SK-N-SH (cell line): ENCODE data around the gene PEX16. TPM values are rescaled to one million over a fixed set of nuclear protein-coding genes. Genes with fewer than 3 reads are reported as not detected.

Source experiments
- CTCF ChIA-PET: fragments of 300-600, 350-600 bp; formaldehyde crosslinking; extraction: SDS; loops from one replicate; lab custom pipeline; 2021; lab: Yijun Ruan, JAX
- POLR2A ChIA-PET: fragments of 350-600 bp; sonication (Branson Sonifier 250); formaldehyde crosslinking; extraction: SDS; loops from one replicate; lab custom pipeline; 2020; ENCODE audit warnings: antibody characterized with exemption, inconsistent platforms; lab: Yijun Ruan, JAX
- DNase-seq: peaks from one replicate; pipeline ENCODE4 v3.0.0; 2012
- H2AFZ ChIP-seq: fragments of 200-600 bp; sonication (generic); 2 replicates; pipeline ENCODE4 v1.8.1; 2016; ENCODE audit warnings: antibody characterized with exemption, mild to moderate bottlenecking, low read depth
- H3F3A ChIP-seq: fragments of 200-600 bp; sonication (generic); replicated peaks from 2 replicates; pipeline ENCODE3; 2016; ENCODE audit warnings: antibody characterized with exemption, mild to moderate bottlenecking; ENCODE audit not compliant: insufficient read depth
- H3K27ac ChIP-seq, 2 experiments: fragments of 200-500 bp in 1 of 2; fragments of 200-600 bp in 1 of 2; sonication (Bioruptor generic) in 1 of 2; sonication (generic), shearing (Covaris generic) in 1 of 2; 2 replicates each; pipeline versions ENCODE4 v1.5.1 to v1.6.1; 2014 to 2016; ENCODE audit warnings: low read depth in 2 of 2, inconsistent platforms in 1 of 2, low read length in 1 of 2, mild to moderate bottlenecking in 1 of 2, mixed read lengths in 1 of 2
- H3K27me3 ChIP-seq: fragments of 200-600 bp; sonication (generic), shearing (Covaris generic); 2 replicates; pipeline ENCODE4 v1.6.1; 2016; ENCODE audit warnings: mixed run types; ENCODE audit not compliant: insufficient read depth
- H3K36me3 ChIP-seq, 2 experiments: fragments of 200-500 bp in 1 of 2; fragments of 200-600 bp in 1 of 2; sonication (Bioruptor generic) in 1 of 2; sonication (generic) in 1 of 2; replicated peaks in 1 of 2; 2 replicates each; pipeline versions ENCODE3 to v1.5.1; 2014 to 2016; ENCODE audit warnings: low read length in 1 of 2, mild to moderate bottlenecking in 1 of 2; ENCODE audit not compliant: insufficient read depth in 2 of 2, control insufficient read depth in 1 of 2
- H3K4me1 ChIP-seq, 2 experiments: fragments of 200-500 bp in 1 of 2; fragments of 200-600 bp in 1 of 2; sonication (Bioruptor generic) in 1 of 2; sonication (generic), shearing (Covaris generic) in 1 of 2; 2 replicates each; pipeline versions ENCODE4 v1.5.1 to v1.6.1; 2014 to 2016; ENCODE audit warnings: low read depth in 1 of 2, low read length in 1 of 2, mixed run types in 1 of 2; ENCODE audit not compliant: insufficient read depth in 2 of 2, control insufficient read depth in 1 of 2
- H3K4me2 ChIP-seq: fragments of 200-600 bp; sonication (generic), shearing (Covaris generic); 2 replicates; pipeline ENCODE4 v1.6.1; 2017; ENCODE audit warnings: mixed run types
- H3K4me3 ChIP-seq, 2 experiments: fragments of 200-500 bp in 1 of 2; fragments of 200-600 bp in 1 of 2; sonication (Bioruptor generic) in 1 of 2; sonication (generic), shearing (Covaris generic) in 1 of 2; 2 replicates each; pipeline versions ENCODE4 v1.5.1 to v1.8.1; 2014 to 2016; ENCODE audit warnings: low read depth in 2 of 2, inconsistent platforms in 1 of 2, low read length in 1 of 2, mild to moderate bottlenecking in 1 of 2, mixed read lengths in 1 of 2, moderate library complexity in 1 of 2
- H3K79me2 ChIP-seq: fragments of 200-600 bp; sonication (generic); 2 replicates; pipeline ENCODE4 v1.8.1; 2017; ENCODE audit warnings: mild to moderate bottlenecking; ENCODE audit not compliant: insufficient read depth
- H3K9ac ChIP-seq: fragments of 200-600 bp; sonication (generic); 2 replicates; pipeline ENCODE4 v1.6.1; 2017; ENCODE audit warnings: mixed run types
- H3K9me2 ChIP-seq: fragments of 200-600 bp; sonication (generic); 2 replicates; pipeline ENCODE4 v1.6.1; 2017; ENCODE audit warnings: mixed run types
- H3K9me3 ChIP-seq: fragments of 200-600 bp; sonication (generic); 2 replicates; pipeline ENCODE4 v1.6.1; 2017; ENCODE audit warnings: mixed run types, mild to moderate bottlenecking, moderate library complexity
- H4K20me1 ChIP-seq: fragments of 200-600 bp; sonication (generic); 2 replicates; pipeline ENCODE4 v1.6.1; 2017; ENCODE audit warnings: mild to moderate bottlenecking, mixed run types; ENCODE audit not compliant: insufficient read depth
- CHD2 ChIP-seq: fragments of 150-350 bp; IDR thresholded peaks from 2 replicates; pipeline ENCODE4 v1.6.1; 2018; ENCODE audit warnings: low read length; ENCODE audit not compliant: partially characterized antibody
- CTCF ChIP-seq: fragments of 200-600 bp; sonication (generic); IDR thresholded peaks from 2 replicates; pipeline ENCODE4 v1.6.1; 2017; ENCODE audit warnings: antibody characterized with exemption, mild to moderate bottlenecking, moderate library complexity
- EZH2phosphoT487 ChIP-seq: fragments of 200-600 bp; sonication (generic); IDR thresholded peaks from 2 replicates; pipeline ENCODE4 v1.6.1; 2017; ENCODE audit warnings: low read depth, mixed run types, mild to moderate bottlenecking, antibody characterized with exemption, moderate library complexity, borderline replicate concordance
- FOSL2 ChIP-seq: IDR thresholded peaks from 2 replicates; pipeline ENCODE4 v1.4.0; 2012; ENCODE audit warnings: low read depth, mild to moderate bottlenecking, moderate library complexity, borderline replicate concordance
- IRF3 ChIP-seq: fragments of 150-350 bp; IDR thresholded peaks from 2 replicates; pipeline ENCODE4 v1.6.1; 2016; ENCODE audit warnings: mild to moderate bottlenecking, low read depth, low read length
- MAX ChIP-seq: IDR thresholded peaks from 2 replicates; pipeline ENCODE4 v1.4.0; 2012; ENCODE audit warnings: low read depth
- MXI1 ChIP-seq: IDR thresholded peaks from 2 replicates; pipeline ENCODE4 v1.6.1; 2012; ENCODE audit warnings: mild to moderate bottlenecking, low read depth, low read length, improper control_type of control experiment
- RCOR1 ChIP-seq: fragments of 150-350 bp; IDR thresholded peaks from 2 replicates; pipeline ENCODE4 v1.6.1; 2017; ENCODE audit warnings: antibody characterized with exemption, low read length
- REST ChIP-seq: IDR thresholded peaks from 2 replicates; pipeline ENCODE4 v1.6.1; 2012; ENCODE audit warnings: mild to moderate bottlenecking, low read depth, low read length, moderate library complexity
- RFX5 ChIP-seq: IDR thresholded peaks from 2 replicates; pipeline ENCODE4 v1.6.1; 2012; ENCODE audit warnings: mild to moderate bottlenecking, improper control_type of control experiment, low read length
- SIN3A ChIP-seq: IDR thresholded peaks from 2 replicates; pipeline ENCODE4 v1.6.1; 2012; ENCODE audit warnings: low read depth, mild to moderate bottlenecking, low read length, moderate library complexity, borderline replicate concordance
- SMC3 ChIP-seq: IDR thresholded peaks from 2 replicates; pipeline ENCODE4 v1.6.1; 2012; ENCODE audit warnings: low read depth, low read length, improper control_type of control experiment
- TCF12 ChIP-seq: IDR thresholded peaks from 2 replicates; pipeline ENCODE4 v1.4.0; 2012
- TEAD4 ChIP-seq: IDR thresholded peaks from 2 replicates; pipeline ENCODE4 v1.4.0; 2012; ENCODE audit warnings: mild to moderate bottlenecking, borderline replicate concordance; ENCODE audit not compliant: insufficient read depth
- ZBTB33 ChIP-seq: IDR thresholded peaks from 2 replicates; pipeline ENCODE4 v1.4.0; 2012; ENCODE audit warnings: low read depth, borderline replicate concordance
- WGBS: methylation state at CpG from one replicate; pipeline ENCODE4 v1.1.6; 2017; ENCODE audit warnings: low lambda C conversion rate; 5-methylcytosine and 5-hydroxymethylcytosine counted together
- polyA plus RNA-seq, 3 experiments: library from polyadenylated mRNA; depleted of rRNA; stranded (reverse); fragments of >200 nt; gene quantifications; 2 replicates each; pipeline ENCODE4 v1.2.3, GENCODE V29; 2012

The PEX16 gene
- polyA plus RNA-seq, 1 of the 3 experiments (the other 2 are of a cell fraction), result 46.4 TPM

- CTCF ChIA-PET, result interaction anchor here (6.2 kb wide), 1 partner anchor 50 kb away, joined by 35 read pairs; no protein-coding TSS in a partner anchor
- peak; percentile 76 for DNase-seq
- Histone ChIP-seq H3K9ac (no peak within 1 kb of the TSS), H3K36me3 (no peaks in the 10 kb centered on the region), H3K79me2 (peaks cover under 1% of the 10 kb centered on the region; the same call in 1 of the 2 replicates), H3K4me3 (peak within 1 kb of the TSS in 1 of 2 experiments; percentile 45; a peak in 2 of 4 replicates), H3K4me2 (peak within 1 kb of the TSS; percentile 50), H2AFZ (0 out of 2 replicates have a peak within 1 kb of the TSS, but pooled peaks have one; percentile 16), H3K4me1 (peaks cover 0 to 5% of the 10 kb centered on the region in 2 experiments; a peak in 2 of 4 replicates), H4K20me1 (no peaks in the 10 kb centered on the region), H3F3A (peaks cover 4% of the 10 kb centered on the region), H3K9me2 (no peaks in the 10 kb centered on the region), H3K27ac (no peak within 1 kb of the TSS), H3K27me3 (no peaks in the 10 kb centered on the region), H3K9me3 (no peaks in the 10 kb centered on the region)
- 41% methylated on average over 6 of the region's 73 CpGs for WGBS
- POLR2A ChIA-PET, result no interaction called here
- TF ChIP-seq SIN3A, result no peak
- no peak for TF ChIP-seq EZH2phosphoT487
- no peak for TF ChIP-seq FOSL2
- TF ChIP-seq MAX, result no peak
- TF ChIP-seq TEAD4, result no peak
- TF ChIP-seq RCOR1, result no peak
- TF ChIP-seq CHD2, result no peak
- no peak for TF ChIP-seq TCF12
- TF ChIP-seq MXI1, result no peak
- TF ChIP-seq IRF3, result no peak
- no peak for TF ChIP-seq ZBTB33
- TF ChIP-seq SMC3, result no peak
- TF ChIP-seq REST, result no peak
- no peak for TF ChIP-seq CTCF
- TF ChIP-seq RFX5, result no peak
These were observed 4.9 kb upstream of the PEX16 start, which contains the start of gene LARGE2 for GRCh38 chr11:45922425-45923082. Gene LARGE2, plus strand, starts transcription at chr11:45922656. Its CDS starts 227 bp downstream, at chr11:45922883.
